GM23248 (cell line): ENCODE results near the gene MTSS2. TPM values are rescaled to one million over a fixed set of nuclear protein-coding genes. Genes with fewer than 3 reads are reported as not detected.

Experiments
- DNase-seq: peaks from one replicate; pipeline ENCODE4 v3.0.0-alpha.2; 2015
- H2AFZ ChIP-seq: fragments of 200-600 bp; sonication (generic); 2 replicates; pipeline ENCODE4 v1.6.1; 2016; ENCODE audit warnings: antibody characterized with exemption
- H3F3A ChIP-seq: fragments of 200-600 bp; sonication (generic); 2 replicates; pipeline ENCODE4 v1.6.1; 2016; ENCODE audit warnings: mild to moderate bottlenecking, antibody characterized with exemption, mixed run types; ENCODE audit not compliant: insufficient read depth
- H3K27ac ChIP-seq: fragments of 200-600 bp; sonication (generic); 2 replicates; pipeline ENCODE4 v1.5.1; 2016; ENCODE audit warnings: mild to moderate bottlenecking
- H3K27me3 ChIP-seq: fragments of 200-600 bp; sonication (generic); replicated peaks from 2 replicates; pipeline ENCODE4 v1.6.1; 2016; ENCODE audit warnings: mild to moderate bottlenecking; ENCODE audit not compliant: insufficient read depth
- H3K36me3 ChIP-seq: fragments of 200-600 bp; sonication (generic); 2 replicates; pipeline ENCODE4 v1.6.1; 2016; ENCODE audit warnings: low read depth, mild to moderate bottlenecking
- H3K4me1 ChIP-seq: fragments of 200-600 bp; sonication (generic); 2 replicates; pipeline ENCODE4 v1.6.1; 2016; ENCODE audit warnings: mild to moderate bottlenecking; ENCODE audit not compliant: insufficient read depth
- H3K4me2 ChIP-seq: fragments of 200-600 bp; sonication (generic); one replicate; pipeline ENCODE4 v1.6.1; 2016; ENCODE audit warnings: mild to moderate bottlenecking; ENCODE audit not compliant: unreplicated experiment
- H3K4me3 ChIP-seq: fragments of 200-600 bp; sonication (generic); 2 replicates; pipeline ENCODE4 v1.5.1; 2016; ENCODE audit warnings: mild to moderate bottlenecking
- H3K79me2 ChIP-seq: fragments of 200-600 bp; sonication (generic); 2 replicates; pipeline ENCODE4 v1.6.1; 2016; ENCODE audit warnings: mild to moderate bottlenecking; ENCODE audit not compliant: insufficient read depth
- H3K9ac ChIP-seq: fragments of 200-600 bp; sonication (generic); 2 replicates; pipeline ENCODE4 v1.6.1; 2016; ENCODE audit warnings: mild to moderate bottlenecking
- H3K9me2 ChIP-seq: fragments of 200-600 bp; sonication (generic); 2 replicates; pipeline ENCODE4 v1.6.1; 2016; ENCODE audit warnings: mixed run types, mild to moderate bottlenecking, moderate library complexity; ENCODE audit not compliant: insufficient read depth
- H3K9me3 ChIP-seq: fragments of 200-600 bp; sonication (generic); one replicate; pipeline ENCODE4 v1.6.1; 2017; ENCODE audit warnings: low read depth
- H4K20me1 ChIP-seq: fragments of 200-600 bp; sonication (generic); 2 replicates; pipeline ENCODE4 v1.6.0; 2016; ENCODE audit not compliant: insufficient read depth
- EZH2 ChIP-seq: fragments of 200-600 bp; sonication (generic); IDR thresholded peaks from 2 replicates; pipeline ENCODE4 v1.6.1; 2018; ENCODE audit warnings: antibody characterized with exemption, mild to moderate bottlenecking; ENCODE audit not compliant: insufficient read depth, poor library complexity, severe bottlenecking
- EZH2phosphoT487 ChIP-seq: fragments of 200-600 bp; sonication (generic); IDR thresholded peaks from 2 replicates; pipeline ENCODE4 v1.6.1; 2018; ENCODE audit warnings: antibody characterized with exemption, moderate library complexity, mild to moderate bottlenecking, low read depth; ENCODE audit not compliant: insufficient read depth
- WGBS, 2 experiments: methylation state at CpG; one replicate each; pipeline ENCODE4 v1.1.6; 2015 to 2017; ENCODE audit warnings: low lambda C conversion rate in 2 of 2, low coverage in 1 of 2; ENCODE audit errors: missing lambda C conversion rate in 2 of 2; 5-methylcytosine and 5-hydroxymethylcytosine counted together
- in situ Hi-C: fragments of 300-500 bp; cut with MboI; formaldehyde crosslinking; loops from 2 replicates; pipeline ENCODE4 v1.15.0; 2020
- polyA plus RNA-seq: library from polyadenylated mRNA; unstranded; fragments of >200 nt; fragmentation: Nextera tagmentation; extraction: Ambion mirVana; gene quantifications from 2 replicates; pipeline ENCODE4 v1.2.1, GENCODE V29; 2016
- total RNA-seq: library from RNA; depleted of rRNA; stranded (reverse); fragments of >200 nt; shearing (Covaris generic); gene quantifications from 2 replicates; pipeline ENCODE4 v1.2.3, GENCODE V29; 2014; rRNA removed

MTSS2 gene, protein sequence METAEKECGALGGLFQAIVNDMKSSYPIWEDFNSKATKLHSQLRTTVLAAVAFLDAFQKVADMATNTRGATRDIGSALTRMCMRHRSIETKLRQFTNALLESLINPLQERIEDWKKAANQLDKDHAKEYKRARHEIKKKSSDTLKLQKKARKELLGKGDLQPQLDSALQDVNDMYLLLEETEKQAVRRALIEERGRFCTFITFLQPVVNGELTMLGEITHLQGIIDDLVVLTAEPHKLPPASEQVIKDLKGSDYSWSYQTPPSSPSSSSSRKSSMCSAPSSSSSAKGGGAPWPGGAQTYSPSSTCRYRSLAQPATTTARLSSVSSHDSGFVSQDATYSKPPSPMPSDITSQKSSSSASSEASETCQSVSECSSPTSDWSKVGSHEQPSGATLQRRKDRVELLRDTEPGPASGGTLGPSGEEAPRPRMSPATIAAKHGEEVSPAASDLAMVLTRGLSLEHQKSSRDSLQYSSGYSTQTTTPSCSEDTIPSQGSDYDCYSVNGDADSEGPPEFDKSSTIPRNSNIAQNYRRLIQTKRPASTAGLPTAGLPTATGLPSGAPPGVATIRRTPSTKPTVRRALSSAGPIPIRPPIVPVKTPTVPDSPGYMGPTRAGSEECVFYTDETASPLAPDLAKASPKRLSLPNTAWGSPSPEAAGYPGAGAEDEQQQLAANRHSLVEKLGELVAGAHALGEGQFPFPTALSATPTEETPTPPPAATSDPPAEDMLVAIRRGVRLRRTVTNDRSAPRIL
- total RNA-seq (13.2 and 23.7 TPM in 2 replicates), polyA plus RNA-seq (0.43 and 0.44 TPM in 2 replicates)

DNA sequence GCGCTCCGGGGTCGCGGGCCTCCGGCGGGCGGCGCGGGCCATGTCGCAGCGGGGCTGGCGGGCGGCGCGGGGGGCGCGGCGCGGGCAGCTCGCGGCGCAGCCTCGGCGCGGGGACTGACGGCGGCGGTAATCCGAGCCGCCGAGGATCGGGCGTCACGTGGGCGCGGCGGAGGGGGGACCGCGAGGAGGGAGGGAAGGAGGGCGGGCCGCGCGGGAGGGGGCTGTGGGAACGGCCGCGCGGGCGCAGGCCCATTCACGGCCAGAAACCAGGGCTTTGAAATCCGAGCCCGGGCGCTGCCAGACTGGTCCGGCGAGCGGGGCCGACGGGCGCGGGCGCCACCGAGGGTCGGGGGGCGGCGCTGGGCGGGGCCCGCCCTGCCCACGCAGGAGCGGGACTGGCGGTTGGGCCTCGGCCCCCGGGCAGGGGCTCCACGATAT, at the start of gene MTSS2:
MTSS2 (minus strand) TSS at position 116 of the 438 bp plus-strand sequence. CDS start 262 bp downstream, outside the sequence.
- Histone ChIP-seq H3K4me2 (peak within 1 kb of the TSS; percentile 88), H3K9ac (peak within 1 kb of the TSS; percentile 95), H2AFZ (0 out of 2 replicates have a peak within 1 kb of the TSS, but pooled peaks have one; percentile 40), H3K4me1 (peaks cover 23% of the 10 kb centered on the region), H4K20me1 (no peaks in the 10 kb centered on the region), H3K36me3 (no peaks in the 10 kb centered on the region), H3K9me2 (no peaks in the 10 kb centered on the region), H3K4me3 (peak within 1 kb of the TSS; percentile 77), H3K79me2 (peaks cover 45% of the 10 kb centered on the region), H3K27ac (peak within 1 kb of the TSS; percentile 59), H3K27me3 (no peaks in the 10 kb centered on the region), H3F3A (no peaks in the 10 kb centered on the region), H3K9me3 (no peaks in the 10 kb centered on the region)
- in situ Hi-C loops, result no loop called here
- TF ChIP-seq EZH2phosphoT487, result no peak
- TF ChIP-seq EZH2, result no peak
- DNase-seq, result peak; percentile 95
- WGBS, 2 experiments, result 1% methylated on average over 27 to 61 of the region's 72 CpGs

DNA sequence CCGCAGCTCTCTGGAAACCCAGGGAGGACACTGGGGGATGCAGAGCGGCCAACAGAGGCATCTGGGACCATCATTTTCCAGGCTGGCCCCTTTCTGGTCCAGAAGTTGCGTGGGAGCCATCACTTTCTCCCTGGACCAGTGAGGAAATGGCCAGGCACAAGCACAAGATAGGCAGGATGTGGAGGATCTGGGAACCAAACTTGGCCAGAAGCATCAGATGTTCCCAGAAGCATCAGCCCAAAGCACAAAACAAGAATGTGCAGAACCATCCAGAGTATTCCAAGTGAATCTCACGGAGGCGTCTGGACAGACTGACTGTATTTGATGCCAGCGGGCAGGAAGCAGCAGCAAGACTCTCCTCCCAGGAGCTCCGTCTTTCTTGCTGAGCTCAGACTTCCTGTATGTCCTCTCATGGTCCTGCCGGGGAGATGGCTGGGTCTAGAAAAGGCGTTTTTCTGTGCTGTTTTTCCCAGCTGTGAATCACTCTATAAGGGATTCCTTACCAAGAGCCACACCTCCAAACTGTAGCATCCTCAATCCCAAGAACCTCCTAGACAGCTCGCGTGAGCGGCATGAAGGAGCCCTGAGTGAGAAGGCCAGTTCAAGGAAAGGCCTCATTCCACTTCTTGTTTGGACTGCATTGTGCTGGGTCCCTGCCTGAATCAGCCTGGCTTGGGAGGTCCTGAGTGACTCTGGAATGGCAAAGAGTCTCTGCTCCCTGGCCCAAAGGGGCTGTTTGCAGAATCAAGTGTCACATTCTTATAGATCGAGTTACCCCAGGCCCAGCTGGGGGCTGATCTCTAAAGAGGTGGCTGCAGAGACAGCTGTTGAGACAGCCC, 49.5 kb upstream of the MTSS2 start:
- Histone ChIP-seq H3K79me2 (no peaks in the 10 kb centered on the region), H3K9ac (peak overlapping the region; percentile 90), H4K20me1 (no peaks in the 10 kb centered on the region), H3K27me3 (no peaks in the 10 kb centered on the region), H3K4me1 (peaks cover 38% of the 10 kb centered on the region), H3K4me2 (peak overlapping the region; percentile 25), H3F3A (peaks cover 30% of the 10 kb centered on the region), H3K27ac (peak overlapping the region; percentile 96), H3K36me3 (no peaks in the 10 kb centered on the region; the same call in 1 of the 2 replicates), H3K4me3 (no peak overlapping the region), H2AFZ (peak overlapping the region; percentile 46), H3K9me3 (no peaks in the 10 kb centered on the region), H3K9me2 (no peaks in the 10 kb centered on the region)
- no peak for TF ChIP-seq EZH2phosphoT487
- no peak for TF ChIP-seq EZH2
- WGBS, 2 experiments, result 5% methylated on average over 13 of the region's 13 CpGs
- peak; percentile 94 for DNase-seq
- in situ Hi-C loops, result no loop called here

DNA sequence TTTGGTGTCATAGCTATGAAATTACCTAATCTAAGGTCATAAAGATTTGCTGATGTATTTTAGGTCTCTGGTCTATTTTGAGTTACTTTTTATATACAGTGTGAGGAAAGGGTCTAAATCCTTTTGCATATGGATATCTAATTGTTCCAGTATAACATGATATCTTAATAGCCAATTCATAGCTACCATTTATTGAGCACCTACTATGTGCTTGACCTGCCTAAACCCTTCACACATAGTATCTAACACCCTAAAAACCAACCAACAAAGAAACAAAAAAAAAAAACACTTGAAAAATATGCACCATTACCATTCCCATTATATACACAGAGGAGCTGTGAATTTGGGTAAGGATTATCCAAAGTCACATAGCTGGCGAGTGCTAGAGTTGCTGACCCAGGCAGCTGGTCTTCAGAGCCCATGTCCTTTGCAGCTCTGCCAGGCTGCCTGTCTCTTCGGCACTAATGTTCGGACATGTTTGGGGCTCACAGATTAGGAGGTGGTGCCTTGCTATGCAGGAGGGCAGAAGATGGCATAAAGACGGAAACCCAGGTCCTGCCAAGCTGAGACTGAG, 48.8 kb upstream of the MTSS2 start:
- no peaks in the 10 kb centered on the region for H3K79me2 ChIP-seq
- H3K9me2 ChIP-seq, result no peaks in the 10 kb centered on the region
- in situ Hi-C loops, result no loop called here
- no peaks in the 10 kb centered on the region for H4K20me1 ChIP-seq
- WGBS, 2 experiments, result 29 to 41% methylated on average over 4 of the region's 4 CpGs
- no peaks in the 10 kb centered on the region for H3K27me3 ChIP-seq
- TF ChIP-seq EZH2, result no peak
- no peak for TF ChIP-seq EZH2phosphoT487
- peaks cover 23% of the 10 kb centered on the region for H3F3A ChIP-seq
- peak overlapping the region; percentile 46 for H2AFZ ChIP-seq
- H3K4me1 ChIP-seq, result peaks cover 34% of the 10 kb centered on the region
- H3K4me3 ChIP-seq, result no peak overlapping the region
- H3K4me2 ChIP-seq, result peak overlapping the region; percentile 25
- DNase-seq, result no peak
- no peaks in the 10 kb centered on the region for H3K9me3 ChIP-seq
- H3K36me3 ChIP-seq, result no peaks in the 10 kb centered on the region; the same call in 1 of the 2 replicates
- peak overlapping the region; percentile 90 for H3K9ac ChIP-seq
- H3K27ac ChIP-seq, result peak overlapping the region; percentile 96
